BLaER1 (cell line): Measurements from ENCODE around the gene MISFA.
A peak's percentile ranks its signal among the peaks of the same experiment; 100 is the strongest.
"Not testable (repeated sequence)": the region's sequence is repeated elsewhere in the genome, so short reads cannot be mapped to it uniquely, and the experiment has no call there.

Experiments used
- H3K27ac ChIP-seq: shearing (Covaris generic); formaldehyde crosslinking; 2 replicates; pipeline ENCODE4 v1.8.1; 2022
- H3K27me3 ChIP-seq: shearing (Covaris generic); formaldehyde crosslinking; 2 replicates; pipeline ENCODE4 v1.8.1; 2022
- H3K36me3 ChIP-seq: shearing (Covaris generic); formaldehyde crosslinking; 2 replicates; pipeline ENCODE4 v1.8.1; 2022
- H3K4me1 ChIP-seq: shearing (Covaris generic); formaldehyde crosslinking; 2 replicates; pipeline ENCODE4 v1.8.1; 2022
- H3K4me2 ChIP-seq: shearing (Covaris generic); formaldehyde crosslinking; 2 replicates; pipeline ENCODE4 v1.8.1; 2022
- H3K4me3 ChIP-seq: shearing (Covaris generic); formaldehyde crosslinking; 2 replicates; pipeline ENCODE4 v1.8.1; 2022
- H3K9ac ChIP-seq: shearing (Covaris generic); formaldehyde crosslinking; 2 replicates; pipeline ENCODE4 v1.8.1; 2022
- H3K9me3 ChIP-seq: shearing (Covaris generic); formaldehyde crosslinking; 2 replicates; pipeline ENCODE4 v1.8.1; 2022
- H4K20me1 ChIP-seq: shearing (Covaris generic); formaldehyde crosslinking; 2 replicates; pipeline ENCODE4 v1.8.1; 2022
- Cebpa-rat ChIP-seq: shearing (Covaris generic); IDR thresholded peaks from 2 replicates; pipeline ENCODE4 v1.8.1; 2022

Gene MISFA

GRCh38 chr11:18641677-18642076 is 42.1 kb downstream of the MISFA start:
- Histone ChIP-seq H3K27me3 (no peaks in the 10 kb centered on the region), H3K4me3 (no peak overlapping the region), H3K4me1 (no peaks in the 10 kb centered on the region), H3K27ac (no peak overlapping the region), H3K9me3 (no peaks in the 10 kb centered on the region), H4K20me1 (no peaks in the 10 kb centered on the region), H3K4me2 (no peak overlapping the region), H3K36me3 (no peaks in the 10 kb centered on the region), H3K9ac (no peak overlapping the region)
- no peak for TF ChIP-seq Cebpa-rat

- not testable (repeated sequence) for H3K36me3 ChIP-seq, H3K27ac ChIP-seq, H3K9ac ChIP-seq, H3K4me3 ChIP-seq, H3K27me3 ChIP-seq, H4K20me1 ChIP-seq, H3K4me1 ChIP-seq, H3K4me2 ChIP-seq, H3K9me3 ChIP-seq
These were observed 43.4 kb downstream of the MISFA start for GRCh38 chr11:18643034-18643433.

- Histone ChIP-seq H3K27me3 (no peaks in the 10 kb centered on the region), H3K4me3 (peak overlapping the region; percentile 60), H3K27ac (peak overlapping the region; percentile 65; the same call in 1 of the 2 replicates), H3K9ac (peak overlapping the region; percentile 66; the same call in 1 of the 2 replicates), H3K4me1 (peaks cover 31% of the 10 kb centered on the region), H3K36me3 (no peaks in the 10 kb centered on the region), H4K20me1 (no peaks in the 10 kb centered on the region), H3K4me2 (peak overlapping the region; percentile 79), H3K9me3 (no peaks in the 10 kb centered on the region)
- no peak for TF ChIP-seq Cebpa-rat
These were observed 50.8 kb downstream of the MISFA start for GRCh38 chr11:18650353-18650752.

GRCh38 chr11:18650859-18651557 is 51.4 kb downstream of the MISFA start:
- peak overlapping the region; percentile 65 for H3K27ac ChIP-seq
- no peaks in the 10 kb centered on the region for H4K20me1 ChIP-seq
- H3K9ac ChIP-seq: peak overlapping the region; percentile 66
- H3K4me1 ChIP-seq: peaks cover 31% of the 10 kb centered on the region
- no peaks in the 10 kb centered on the region for H3K27me3 ChIP-seq
- H3K4me3 ChIP-seq: peak overlapping the region; percentile 60
- no peaks in the 10 kb centered on the region for H3K9me3 ChIP-seq
- H3K4me2 ChIP-seq: peak overlapping the region; percentile 79
- no peaks in the 10 kb centered on the region for H3K36me3 ChIP-seq
- no peak for TF ChIP-seq Cebpa-rat
